SK-N-SH treated with all-trans-retinoic acid at 6 μM for 48 hours (cell line): Measurements from ENCODE around the gene PTPN7.
"Not testable (repeated sequence)": the region's sequence is repeated elsewhere in the genome, so short reads cannot be mapped to it uniquely, and the experiment has no call there.

Experiments
- ATAC-seq: fragments of 200-7000 bp; cut with Tn5 transposase; 3 replicates; pipeline ENCODE4 v1.9.1; 2020; ENCODE audit warnings: mild to moderate bottlenecking, moderate library complexity
- ARNTL ChIP-seq: fragments of 450-650 bp; formaldehyde crosslinking; IDR thresholded peaks from 2 replicates; pipeline ENCODE4 v1.5.0; 2020; ENCODE audit warnings: low read depth, mild to moderate bottlenecking, moderate library complexity, borderline replicate concordance
- BACH2 ChIP-seq: fragments of 250-450 bp; sonication (Bioruptor Pico); IDR thresholded peaks from 2 replicates; pipeline ENCODE4 v1.9.0; 2021; ENCODE audit warnings: mild to moderate bottlenecking, borderline replicate concordance
- CSDC2 ChIP-seq: fragments of 250-450 bp; sonication (Bioruptor Pico); IDR thresholded peaks from 2 replicates; pipeline ENCODE4 v1.5.0; 2020; ENCODE audit warnings: mild to moderate bottlenecking, moderate library complexity
- ESRRG ChIP-seq: fragments of 250-450 bp; sonication (Bioruptor Pico); IDR thresholded peaks from 2 replicates; pipeline ENCODE4 v1.6.1; 2021; ENCODE audit warnings: mild to moderate bottlenecking
- GLIS3 ChIP-seq: fragments of 250-450 bp; sonication (Bioruptor Pico); IDR thresholded peaks from 2 replicates; pipeline ENCODE4 v1.5.0; 2020; ENCODE audit warnings: mild to moderate bottlenecking, moderate library complexity
- ISL1 ChIP-seq: fragments of 250-450 bp; sonication (Bioruptor Pico); IDR thresholded peaks from 2 replicates; pipeline ENCODE4 v2.1.2; 2022; ENCODE audit warnings: mild to moderate bottlenecking, moderate library complexity
- OSR1 ChIP-seq: fragments of 250-450 bp; sonication (Bioruptor Pico); IDR thresholded peaks from 2 replicates; pipeline ENCODE4 v1.8.0; 2022; ENCODE audit warnings: moderate library complexity, mild to moderate bottlenecking, inconsistent platforms
- PPARA ChIP-seq: fragments of 250-450 bp; sonication (Bioruptor Pico); IDR thresholded peaks from 2 replicates; pipeline ENCODE4 v1.5.0; 2020; ENCODE audit warnings: mild to moderate bottlenecking, borderline replicate concordance
- RARB ChIP-seq: fragments of 250-450 bp; sonication (Bioruptor Pico); IDR thresholded peaks from 2 replicates; pipeline ENCODE4 v1.8.0; 2021; ENCODE audit warnings: mild to moderate bottlenecking, moderate library complexity
- SNAI2 ChIP-seq: fragments of 250-450 bp; sonication (Bioruptor Pico); IDR thresholded peaks from 2 replicates; pipeline ENCODE4 v1.5.0; 2020; ENCODE audit warnings: mild to moderate bottlenecking, moderate library complexity
- TCF4 ChIP-seq: fragments of 250-450 bp; sonication (Bioruptor Pico); IDR thresholded peaks from 2 replicates; pipeline ENCODE4 v1.8.0; 2021; ENCODE audit warnings: mild to moderate bottlenecking, moderate library complexity, borderline replicate concordance
- TOX ChIP-seq: fragments of 250-450 bp; sonication (Bioruptor Pico); IDR thresholded peaks from 2 replicates; pipeline ENCODE4 v1.8.0; 2021; ENCODE audit warnings: mild to moderate bottlenecking, moderate library complexity, borderline replicate concordance
- ZFP3 ChIP-seq: fragments of 250-450 bp; sonication (Bioruptor Pico); IDR thresholded peaks from 2 replicates; pipeline ENCODE4 v1.5.0; 2020; ENCODE audit warnings: mild to moderate bottlenecking, moderate library complexity
- ZFP30 ChIP-seq: fragments of 450-650 bp; formaldehyde crosslinking; IDR thresholded peaks from 2 replicates; pipeline ENCODE4 v1.5.0; 2022; ENCODE audit warnings: mild to moderate bottlenecking, moderate library complexity
- ZNF565 ChIP-seq: fragments of 450-650 bp; formaldehyde crosslinking; conservative IDR thresholded peaks from 2 replicates; pipeline ENCODE4 v1.5.0; 2020; ENCODE audit warnings: low read depth, mild to moderate bottlenecking, moderate library complexity
- ZNF70 ChIP-seq: fragments of 450-650 bp; formaldehyde crosslinking; IDR thresholded peaks from 2 replicates; pipeline ENCODE4 v1.5.0; 2020; ENCODE audit warnings: mild to moderate bottlenecking, moderate library complexity
- ZNF8 ChIP-seq: fragments of 450-650 bp; formaldehyde crosslinking; IDR thresholded peaks from 2 replicates; pipeline ENCODE4 v1.5.0; 2020; ENCODE audit warnings: mild to moderate bottlenecking, moderate library complexity
- TF ChIP-seq, protein P1 (sequence below): fragments of 250-450 bp; sonication (Bioruptor Pico); IDR thresholded peaks from 2 replicates; pipeline ENCODE4 v1.8.0; 2021; ENCODE audit warnings: low read depth, mild to moderate bottlenecking, moderate library complexity, borderline replicate concordance
- TF ChIP-seq, protein P2 (sequence below): fragments of 250-450 bp; sonication (Bioruptor Pico); IDR thresholded peaks from 2 replicates; pipeline ENCODE4 v1.5.0; 2020; ENCODE audit warnings: mild to moderate bottlenecking, moderate library complexity
- TF ChIP-seq, protein P3 (sequence below): fragments of 250-450 bp; sonication (Bioruptor Pico); IDR thresholded peaks from 2 replicates; pipeline ENCODE4 v1.5.1; 2021; ENCODE audit warnings: mild to moderate bottlenecking, moderate library complexity
- TF ChIP-seq, protein P4 (sequence below): fragments of 250-450 bp; sonication (Bioruptor Pico); IDR thresholded peaks from 2 replicates; pipeline ENCODE4 v1.5.1; 2020; ENCODE audit warnings: low read depth, mild to moderate bottlenecking, moderate library complexity
- TF ChIP-seq, protein P5 (sequence below): fragments of 250-450 bp; sonication (Bioruptor Pico); IDR thresholded peaks from 2 replicates; pipeline ENCODE4 v1.8.0; 2020; ENCODE audit warnings: mild to moderate bottlenecking, moderate library complexity, borderline replicate concordance

Gene PTPN7

DNA sequence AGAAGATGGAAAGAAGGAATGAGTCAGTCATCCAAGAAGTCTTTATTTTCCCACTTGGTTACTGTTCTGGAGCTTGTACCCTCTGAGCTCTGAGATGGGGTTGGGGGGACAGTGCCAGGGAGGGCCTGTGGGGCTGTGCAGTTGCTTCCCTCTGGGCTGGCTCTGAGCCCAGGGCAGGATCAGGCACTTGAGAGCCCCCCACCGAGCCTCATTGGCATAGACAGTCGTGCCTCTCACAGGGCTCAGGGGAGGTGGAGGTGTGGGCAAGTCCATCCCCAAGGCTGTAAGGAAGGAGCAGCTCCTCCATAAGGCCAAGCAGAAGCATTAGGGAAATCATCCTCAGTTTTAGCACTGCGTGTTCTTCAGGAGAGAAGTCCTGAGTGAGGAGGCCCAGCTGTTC, 13.4 kb downstream of the PTPN7 start:
- no peak for TF ChIP-seq PPARA
- no peak for TF ChIP-seq RARB (CRISPR knock-in tag)
- no peak for TF ChIP-seq ZFP30 (CRISPR knock-in tag)
- no peak for TF ChIP-seq ISL1
- TF ChIP-seq BACH2 (CRISPR knock-in tag): no peak
- no peak for TF ChIP-seq SNAI2 (CRISPR knock-in tag)
- TF ChIP-seq, protein P1, sequence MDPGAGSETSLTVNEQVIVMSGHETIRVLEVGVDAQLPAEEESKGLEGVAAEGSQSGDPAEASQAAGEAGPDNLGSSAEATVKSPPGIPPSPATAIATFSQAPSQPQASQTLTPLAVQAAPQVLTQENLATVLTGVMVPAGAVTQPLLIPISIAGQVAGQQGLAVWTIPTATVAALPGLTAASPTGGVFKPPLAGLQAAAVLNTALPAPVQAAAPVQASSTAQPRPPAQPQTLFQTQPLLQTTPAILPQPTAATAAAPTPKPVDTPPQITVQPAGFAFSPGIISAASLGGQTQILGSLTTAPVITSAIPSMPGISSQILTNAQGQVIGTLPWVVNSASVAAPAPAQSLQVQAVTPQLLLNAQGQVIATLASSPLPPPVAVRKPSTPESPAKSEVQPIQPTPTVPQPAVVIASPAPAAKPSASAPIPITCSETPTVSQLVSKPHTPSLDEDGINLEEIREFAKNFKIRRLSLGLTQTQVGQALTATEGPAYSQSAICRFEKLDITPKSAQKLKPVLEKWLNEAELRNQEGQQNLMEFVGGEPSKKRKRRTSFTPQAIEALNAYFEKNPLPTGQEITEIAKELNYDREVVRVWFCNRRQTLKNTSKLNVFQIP (CRISPR knock-in tag): no peak
- no peak for ATAC-seq

DNA sequence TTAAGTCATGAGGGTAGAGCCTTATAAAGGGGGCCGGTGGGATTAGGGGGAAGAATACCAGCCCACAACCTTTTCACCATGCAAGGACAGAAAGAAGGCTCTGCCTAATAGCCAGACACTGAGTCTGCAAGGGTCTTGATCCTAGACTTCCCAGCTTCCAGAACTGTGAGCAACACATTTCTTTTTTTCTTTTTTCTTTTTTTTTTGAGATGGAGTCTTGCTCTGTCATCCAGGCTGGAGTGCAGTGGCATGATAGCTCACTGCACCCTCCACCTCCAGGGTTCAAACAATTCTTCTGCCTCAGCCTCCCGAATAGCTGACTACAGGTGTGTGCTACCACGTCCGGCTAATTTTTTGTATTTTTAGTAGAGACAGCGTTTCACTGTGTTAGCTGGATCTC, 14.1 kb downstream of the PTPN7 start:
- no peak for ATAC-seq
- no peak for TF ChIP-seq CSDC2 (CRISPR knock-in tag)
- no peak for TF ChIP-seq ZNF565
- no peak for TF ChIP-seq ZFP30 (CRISPR knock-in tag)
- TF ChIP-seq, protein P2, sequence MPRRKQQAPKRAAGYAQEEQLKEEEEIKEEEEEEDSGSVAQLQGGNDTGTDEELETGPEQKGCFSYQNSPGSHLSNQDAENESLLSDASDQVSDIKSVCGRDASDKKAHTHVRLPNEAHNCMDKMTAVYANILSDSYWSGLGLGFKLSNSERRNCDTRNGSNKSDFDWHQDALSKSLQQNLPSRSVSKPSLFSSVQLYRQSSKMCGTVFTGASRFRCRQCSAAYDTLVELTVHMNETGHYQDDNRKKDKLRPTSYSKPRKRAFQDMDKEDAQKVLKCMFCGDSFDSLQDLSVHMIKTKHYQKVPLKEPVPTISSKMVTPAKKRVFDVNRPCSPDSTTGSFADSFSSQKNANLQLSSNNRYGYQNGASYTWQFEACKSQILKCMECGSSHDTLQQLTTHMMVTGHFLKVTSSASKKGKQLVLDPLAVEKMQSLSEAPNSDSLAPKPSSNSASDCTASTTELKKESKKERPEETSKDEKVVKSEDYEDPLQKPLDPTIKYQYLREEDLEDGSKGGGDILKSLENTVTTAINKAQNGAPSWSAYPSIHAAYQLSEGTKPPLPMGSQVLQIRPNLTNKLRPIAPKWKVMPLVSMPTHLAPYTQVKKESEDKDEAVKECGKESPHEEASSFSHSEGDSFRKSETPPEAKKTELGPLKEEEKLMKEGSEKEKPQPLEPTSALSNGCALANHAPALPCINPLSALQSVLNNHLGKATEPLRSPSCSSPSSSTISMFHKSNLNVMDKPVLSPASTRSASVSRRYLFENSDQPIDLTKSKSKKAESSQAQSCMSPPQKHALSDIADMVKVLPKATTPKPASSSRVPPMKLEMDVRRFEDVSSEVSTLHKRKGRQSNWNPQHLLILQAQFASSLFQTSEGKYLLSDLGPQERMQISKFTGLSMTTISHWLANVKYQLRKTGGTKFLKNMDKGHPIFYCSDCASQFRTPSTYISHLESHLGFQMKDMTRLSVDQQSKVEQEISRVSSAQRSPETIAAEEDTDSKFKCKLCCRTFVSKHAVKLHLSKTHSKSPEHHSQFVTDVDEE (CRISPR knock-in tag): no peak
- TF ChIP-seq ZFP3 (CRISPR knock-in tag): no peak
- TF ChIP-seq GLIS3 (CRISPR knock-in tag): no peak
- TF ChIP-seq ARNTL (CRISPR knock-in tag): no peak
- no peak for TF ChIP-seq RARB (CRISPR knock-in tag)
- no peak for TF ChIP-seq ZNF8 (CRISPR knock-in tag)
- no peak for TF ChIP-seq OSR1 (CRISPR knock-in tag)
- TF ChIP-seq ESRRG (CRISPR knock-in tag): no peak
- no peak for TF ChIP-seq BACH2 (CRISPR knock-in tag)
- TF ChIP-seq TCF4 (CRISPR knock-in tag): no peak
- TF ChIP-seq TOX (CRISPR knock-in tag): no peak
- TF ChIP-seq, protein P3, sequence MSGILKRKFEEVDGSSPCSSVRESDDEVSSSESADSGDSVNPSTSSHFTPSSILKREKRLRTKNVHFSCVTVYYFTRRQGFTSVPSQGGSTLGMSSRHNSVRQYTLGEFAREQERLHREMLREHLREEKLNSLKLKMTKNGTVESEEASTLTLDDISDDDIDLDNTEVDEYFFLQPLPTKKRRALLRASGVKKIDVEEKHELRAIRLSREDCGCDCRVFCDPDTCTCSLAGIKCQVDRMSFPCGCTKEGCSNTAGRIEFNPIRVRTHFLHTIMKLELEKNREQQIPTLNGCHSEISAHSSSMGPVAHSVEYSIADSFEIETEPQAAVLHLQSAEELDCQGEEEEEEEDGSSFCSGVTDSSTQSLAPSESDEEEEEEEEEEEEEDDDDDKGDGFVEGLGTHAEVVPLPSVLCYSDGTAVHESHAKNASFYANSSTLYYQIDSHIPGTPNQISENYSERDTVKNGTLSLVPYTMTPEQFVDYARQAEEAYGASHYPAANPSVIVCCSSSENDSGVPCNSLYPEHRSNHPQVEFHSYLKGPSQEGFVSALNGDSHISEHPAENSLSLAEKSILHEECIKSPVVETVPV (CRISPR knock-in tag): no peak
- TF ChIP-seq ZNF70: no peak
- TF ChIP-seq, protein P1 (CRISPR knock-in tag): no peak
- TF ChIP-seq, protein P4, sequence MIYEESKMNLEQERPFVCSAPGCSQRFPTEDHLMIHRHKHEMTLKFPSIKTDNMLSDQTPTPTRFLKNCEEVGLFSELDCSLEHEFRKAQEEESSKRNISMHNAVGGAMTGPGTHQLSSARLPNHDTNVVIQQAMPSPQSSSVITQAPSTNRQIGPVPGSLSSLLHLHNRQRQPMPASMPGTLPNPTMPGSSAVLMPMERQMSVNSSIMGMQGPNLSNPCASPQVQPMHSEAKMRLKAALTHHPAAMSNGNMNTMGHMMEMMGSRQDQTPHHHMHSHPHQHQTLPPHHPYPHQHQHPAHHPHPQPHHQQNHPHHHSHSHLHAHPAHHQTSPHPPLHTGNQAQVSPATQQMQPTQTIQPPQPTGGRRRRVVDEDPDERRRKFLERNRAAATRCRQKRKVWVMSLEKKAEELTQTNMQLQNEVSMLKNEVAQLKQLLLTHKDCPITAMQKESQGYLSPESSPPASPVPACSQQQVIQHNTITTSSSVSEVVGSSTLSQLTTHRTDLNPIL (CRISPR knock-in tag): no peak
- TF ChIP-seq, protein P5, sequence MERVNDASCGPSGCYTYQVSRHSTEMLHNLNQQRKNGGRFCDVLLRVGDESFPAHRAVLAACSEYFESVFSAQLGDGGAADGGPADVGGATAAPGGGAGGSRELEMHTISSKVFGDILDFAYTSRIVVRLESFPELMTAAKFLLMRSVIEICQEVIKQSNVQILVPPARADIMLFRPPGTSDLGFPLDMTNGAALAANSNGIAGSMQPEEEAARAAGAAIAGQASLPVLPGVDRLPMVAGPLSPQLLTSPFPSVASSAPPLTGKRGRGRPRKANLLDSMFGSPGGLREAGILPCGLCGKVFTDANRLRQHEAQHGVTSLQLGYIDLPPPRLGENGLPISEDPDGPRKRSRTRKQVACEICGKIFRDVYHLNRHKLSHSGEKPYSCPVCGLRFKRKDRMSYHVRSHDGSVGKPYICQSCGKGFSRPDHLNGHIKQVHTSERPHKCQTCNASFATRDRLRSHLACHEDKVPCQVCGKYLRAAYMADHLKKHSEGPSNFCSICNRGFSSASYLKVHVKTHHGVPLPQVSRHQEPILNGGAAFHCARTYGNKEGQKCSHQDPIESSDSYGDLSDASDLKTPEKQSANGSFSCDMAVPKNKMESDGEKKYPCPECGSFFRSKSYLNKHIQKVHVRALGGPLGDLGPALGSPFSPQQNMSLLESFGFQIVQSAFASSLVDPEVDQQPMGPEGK (CRISPR knock-in tag): no peak
- TF ChIP-seq, all 23 proteins: peak for 0

DNA sequence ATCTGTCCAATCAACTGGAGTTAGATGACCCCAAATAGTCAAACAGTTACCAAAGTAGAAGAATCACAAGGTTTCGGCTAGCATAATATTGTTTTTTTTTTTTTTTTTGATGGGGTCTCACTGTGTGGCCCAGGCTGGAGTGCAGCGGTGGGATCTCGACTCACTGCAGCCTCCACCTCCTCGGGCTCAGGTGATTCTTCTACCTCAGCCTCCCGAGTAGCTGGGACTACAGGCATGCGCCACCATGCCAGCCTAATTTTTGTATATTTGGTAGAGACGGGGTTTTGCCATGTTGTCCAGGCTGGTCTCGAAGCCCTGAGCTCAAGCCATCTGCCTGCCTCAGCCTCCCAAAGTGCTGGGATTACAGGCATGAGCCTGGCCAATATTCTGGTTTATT, 14.7 kb downstream of the PTPN7 start:
- ATAC-seq: not testable (repeated sequence)
